Measurements from ENCODE around the gene TMEM53.

DNA sequence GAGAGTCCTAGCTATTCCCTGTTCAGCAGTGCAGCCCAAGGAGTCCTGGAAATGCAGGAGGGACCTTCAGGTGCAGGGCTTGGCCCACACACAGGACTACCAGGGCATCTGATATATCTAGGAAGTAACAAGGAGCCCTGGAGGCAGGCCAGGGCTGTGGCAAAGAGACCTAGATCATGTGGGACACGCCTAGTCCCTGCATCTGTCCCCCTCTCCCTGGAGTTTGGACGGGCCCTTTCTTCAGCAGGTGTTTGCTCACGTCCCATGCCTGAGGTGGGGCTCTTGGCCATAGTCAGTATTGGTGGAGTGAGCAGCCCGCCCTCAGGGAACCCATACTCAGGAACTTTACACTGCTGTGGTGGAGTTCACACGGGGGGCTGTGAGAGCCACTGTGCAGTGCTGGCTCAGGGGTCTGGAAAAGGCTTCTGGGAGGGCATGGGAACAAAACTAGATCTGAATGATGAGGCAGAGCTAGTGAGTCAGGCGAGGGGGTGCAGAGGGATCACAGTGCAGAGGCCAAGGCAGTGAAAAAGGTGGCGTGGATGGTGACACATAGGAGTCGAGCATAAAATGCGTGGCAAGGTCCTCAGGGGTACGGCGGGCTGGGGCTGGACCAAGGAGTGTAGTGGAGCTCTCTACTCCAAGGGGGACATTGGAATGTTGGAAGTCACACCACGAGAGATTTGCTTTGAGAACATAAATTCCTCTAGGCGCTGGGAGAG, 25.6 kb downstream of the TMEM53 start:
- TF ChIP-seq, protein P1, sequence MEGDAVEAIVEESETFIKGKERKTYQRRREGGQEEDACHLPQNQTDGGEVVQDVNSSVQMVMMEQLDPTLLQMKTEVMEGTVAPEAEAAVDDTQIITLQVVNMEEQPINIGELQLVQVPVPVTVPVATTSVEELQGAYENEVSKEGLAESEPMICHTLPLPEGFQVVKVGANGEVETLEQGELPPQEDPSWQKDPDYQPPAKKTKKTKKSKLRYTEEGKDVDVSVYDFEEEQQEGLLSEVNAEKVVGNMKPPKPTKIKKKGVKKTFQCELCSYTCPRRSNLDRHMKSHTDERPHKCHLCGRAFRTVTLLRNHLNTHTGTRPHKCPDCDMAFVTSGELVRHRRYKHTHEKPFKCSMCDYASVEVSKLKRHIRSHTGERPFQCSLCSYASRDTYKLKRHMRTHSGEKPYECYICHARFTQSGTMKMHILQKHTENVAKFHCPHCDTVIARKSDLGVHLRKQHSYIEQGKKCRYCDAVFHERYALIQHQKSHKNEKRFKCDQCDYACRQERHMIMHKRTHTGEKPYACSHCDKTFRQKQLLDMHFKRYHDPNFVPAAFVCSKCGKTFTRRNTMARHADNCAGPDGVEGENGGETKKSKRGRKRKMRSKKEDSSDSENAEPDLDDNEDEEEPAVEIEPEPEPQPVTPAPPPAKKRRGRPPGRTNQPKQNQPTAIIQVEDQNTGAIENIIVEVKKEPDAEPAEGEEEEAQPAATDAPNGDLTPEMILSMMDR (IDR thresholded peaks at IDR 0.05; ENCODE audit: extremely low read depth in 1 of 2, insufficient read depth in 1 of 2, low read depth in 1 of 2, low read length in 2 of 2), result no peak
- no peak for TF ChIP-seq POLR2A (IDR thresholded peaks at IDR 0.05; ENCODE audit: low read depth, low read length)
- TF ChIP-seq EZH2 (IDR thresholded peaks at IDR 0.05; ENCODE audit: borderline replicate concordance, low read depth, low read length, severe bottlenecking), result no peak

Measured in endothelial cell of umbilical vein (primary cell).